NCI-H128 (cell line): ENCODE measurements around the gene LOXL1.

Experiments
- DNase-seq: peaks from one replicate; lab custom pipeline; 2025; ENCODE audit not compliant: unreplicated experiment; lab: John Stamatoyannopoulos, UW

Gene LOXL1

DNA sequence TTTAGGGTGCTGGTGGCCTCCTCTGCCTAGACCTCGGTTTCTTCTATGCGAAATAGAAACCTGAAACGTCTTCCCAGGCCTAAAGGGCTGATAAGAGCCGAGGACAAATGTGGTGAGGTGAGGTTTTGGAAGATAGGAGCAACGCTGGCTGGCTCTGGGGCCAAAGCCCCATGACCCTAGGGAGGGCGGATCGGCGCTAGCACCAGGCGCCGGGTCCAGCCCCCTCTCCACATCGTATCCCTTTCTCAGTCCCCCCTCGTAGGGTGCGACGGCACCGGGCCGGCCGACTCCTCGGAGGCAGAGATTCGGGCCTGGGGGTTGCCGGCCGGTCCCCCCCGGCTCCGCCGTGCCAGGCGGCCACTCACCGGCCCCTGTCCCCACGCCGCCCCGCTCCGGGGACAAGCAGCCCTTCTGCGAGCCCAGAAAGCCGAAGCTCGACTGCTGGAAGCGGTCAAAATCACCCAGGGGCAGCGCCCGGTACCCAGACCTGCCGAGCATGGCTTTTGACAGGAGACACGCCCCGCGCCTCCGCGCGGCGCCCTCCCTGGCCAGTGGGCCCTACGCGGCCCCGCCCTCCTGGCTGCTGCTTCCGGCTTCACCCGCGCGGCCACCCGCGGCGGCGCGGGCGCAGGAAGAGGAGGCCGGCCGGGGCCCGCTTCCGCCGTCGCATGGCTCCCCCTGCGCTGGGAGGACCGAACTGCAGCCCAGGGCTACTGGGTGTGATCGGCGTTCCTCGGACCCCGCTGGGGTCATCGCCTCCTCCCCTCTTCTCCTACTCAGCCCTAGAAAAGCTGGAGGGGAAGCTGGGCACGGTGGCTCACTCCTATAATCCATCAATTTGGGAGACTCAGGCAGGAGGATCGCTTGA, 65.7 kb downstream of the LOXL1 start, which contains the start of gene STOML1:
TSS of gene STOML1 (minus strand) at position 570 of the 868 bp plus-strand sequence. CDS start at position 498, 72 bp downstream.
- peak; percentile 76 for DNase-seq

DNA sequence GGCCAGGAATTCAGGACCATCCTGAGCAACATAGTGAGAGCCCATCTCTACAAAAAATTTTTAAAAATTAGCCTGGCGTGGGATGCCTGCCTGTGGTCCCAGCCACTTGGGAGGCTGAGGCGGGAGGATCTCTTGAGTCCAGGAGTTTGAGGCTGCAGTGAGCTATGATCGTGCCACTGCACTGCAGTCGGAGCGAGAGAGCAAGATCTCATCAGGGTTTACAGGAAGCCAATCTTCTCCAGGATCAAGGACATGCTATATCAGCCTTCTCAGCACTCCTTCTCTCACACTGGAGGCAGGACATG, 66.3 kb downstream of the LOXL1 start:
- DNase-seq, result no peak

DNA sequence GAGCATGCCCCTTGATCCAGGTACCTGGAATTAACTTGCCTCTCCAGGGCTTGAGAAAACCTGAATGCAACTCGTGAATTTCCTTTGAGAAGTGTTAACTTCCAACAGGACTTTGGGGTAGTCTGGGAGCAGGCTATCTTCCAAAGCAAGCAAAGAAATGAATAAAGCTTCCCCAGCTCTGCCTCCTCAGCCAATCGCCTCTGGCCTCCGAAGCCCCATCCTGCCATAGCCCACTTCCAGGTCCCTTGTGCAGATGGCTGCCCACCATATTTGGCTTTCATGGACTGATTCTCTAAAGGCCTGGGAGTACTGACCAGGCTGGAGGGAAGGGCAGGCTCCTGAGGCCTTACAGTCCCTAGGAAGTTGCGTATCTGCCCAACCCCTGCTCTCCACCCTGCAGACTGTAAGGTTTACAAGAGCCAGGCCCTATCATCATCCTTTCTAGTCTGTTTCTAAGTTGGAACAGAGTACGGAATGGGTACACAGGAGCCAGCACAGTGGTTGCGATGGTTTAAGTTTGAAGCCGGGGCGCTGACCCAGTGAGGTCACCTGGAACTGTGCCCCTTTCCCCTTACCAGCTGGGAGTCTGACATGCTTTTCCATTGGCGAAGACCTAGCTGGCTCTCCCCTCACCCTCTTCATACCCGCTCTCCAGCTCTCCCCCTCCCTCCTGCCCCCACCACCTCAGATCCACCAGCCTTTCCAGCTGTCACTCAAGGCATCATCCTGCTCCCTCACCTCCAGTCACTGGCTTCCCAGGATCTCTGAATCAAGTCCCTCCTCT, 67.1 kb downstream of the LOXL1 start:
- DNase-seq, result no peak

DNA sequence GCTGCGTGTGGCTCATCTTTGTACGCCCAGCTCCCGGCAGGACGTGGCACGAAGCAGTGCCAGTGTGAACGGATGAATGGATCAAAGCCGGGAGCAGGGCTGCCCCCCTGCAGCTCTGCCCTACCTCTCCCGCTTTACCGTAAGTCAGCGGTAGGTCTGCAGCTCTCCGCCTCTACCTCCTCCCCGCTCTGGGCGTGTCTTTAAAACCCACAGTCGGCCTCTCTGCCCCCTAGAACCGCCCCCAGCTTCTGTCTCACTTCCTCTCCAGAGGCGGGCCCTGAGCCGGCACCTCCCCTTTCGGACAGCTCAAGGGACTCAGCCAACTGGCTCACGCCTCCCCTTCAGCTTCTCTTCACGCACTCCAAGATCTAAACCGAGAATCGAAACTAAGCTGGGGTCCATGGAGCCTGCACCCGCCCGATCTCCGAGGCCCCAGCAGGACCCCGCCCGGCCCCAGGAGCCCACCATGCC, 68.2 kb downstream of the LOXL1 start, which contains the start of gene PML:
TSS of gene PML (plus strand) at position 304 of the 471 bp plus-strand sequence. CDS start at position 401, 97 bp downstream.
- DNase-seq, result peak; percentile 75

DNA sequence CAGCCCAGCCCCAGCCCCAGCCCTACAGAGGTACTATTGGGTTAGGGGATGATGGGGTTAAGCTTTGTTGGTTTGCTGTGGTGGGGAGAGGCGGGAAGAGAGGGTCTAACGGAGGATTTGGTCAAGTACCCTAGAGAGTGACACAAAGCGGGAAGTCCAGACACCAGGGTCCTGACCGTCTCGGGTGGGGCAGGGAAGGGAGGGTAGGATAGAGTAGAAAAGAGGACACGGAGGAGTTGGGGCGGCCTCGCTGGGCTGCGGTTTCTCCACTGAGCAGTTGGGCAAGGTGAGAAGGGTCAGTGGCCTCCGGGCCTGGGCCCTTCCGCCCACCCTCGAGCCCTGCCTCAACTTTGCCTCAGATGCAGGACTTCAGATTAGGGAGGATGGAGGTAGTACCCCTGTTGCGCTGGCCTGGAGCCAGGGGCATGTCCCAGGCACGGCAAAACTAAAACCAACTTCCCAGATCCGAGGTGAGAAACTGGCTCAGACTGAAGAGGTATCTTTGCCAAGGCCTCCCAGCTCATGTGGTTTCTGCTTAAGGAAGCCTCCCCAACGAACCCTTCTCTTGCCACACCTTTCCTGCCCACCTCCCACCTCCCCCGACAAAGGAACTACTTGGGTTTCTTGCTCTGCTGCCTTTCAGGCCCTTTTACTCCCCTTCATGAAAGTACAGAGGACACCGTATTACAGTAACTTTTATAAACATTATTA, 68.8 kb downstream of the LOXL1 start:
- no peak for DNase-seq

DNA sequence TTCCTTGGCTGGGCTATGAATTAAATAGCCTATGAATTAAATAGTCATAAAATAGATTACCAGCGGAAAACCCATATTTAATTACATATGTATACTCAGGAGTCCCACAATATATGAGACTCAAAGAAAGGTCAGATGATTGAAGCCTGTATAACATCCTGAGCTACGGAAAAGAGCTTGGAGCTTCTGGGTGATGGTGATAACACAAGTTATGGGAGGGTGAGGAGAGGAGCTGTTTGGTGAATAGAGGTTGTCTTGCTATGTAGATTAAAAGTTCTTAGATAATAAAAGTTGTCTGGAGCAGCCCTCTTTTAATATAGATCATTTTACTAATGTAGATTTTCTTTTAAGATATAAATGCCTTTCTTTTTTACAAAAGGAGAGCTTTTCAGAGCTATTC, 70.0 kb downstream of the LOXL1 start:
- DNase-seq, result no peak

DNA sequence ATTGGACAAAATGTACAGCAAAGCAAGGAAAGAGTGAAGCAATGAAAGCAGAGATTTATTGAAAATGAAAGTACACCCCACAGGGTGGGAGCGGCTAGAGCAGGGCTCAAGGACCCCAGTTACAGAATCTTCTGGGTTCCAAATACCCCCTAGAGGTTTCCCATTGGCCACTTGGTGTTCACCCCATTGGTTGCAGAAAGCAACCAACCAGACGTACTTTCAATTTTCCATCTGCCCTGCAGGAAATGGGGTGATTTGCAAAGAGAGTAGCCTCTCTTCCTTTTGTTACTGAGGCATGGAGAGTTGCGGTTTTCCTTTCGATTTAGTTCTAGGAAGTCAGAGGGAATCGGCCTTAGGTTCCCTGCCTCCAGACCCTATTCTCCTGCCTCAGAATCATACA, 70.7 kb downstream of the LOXL1 start:
- DNase-seq, result no peak

DNA sequence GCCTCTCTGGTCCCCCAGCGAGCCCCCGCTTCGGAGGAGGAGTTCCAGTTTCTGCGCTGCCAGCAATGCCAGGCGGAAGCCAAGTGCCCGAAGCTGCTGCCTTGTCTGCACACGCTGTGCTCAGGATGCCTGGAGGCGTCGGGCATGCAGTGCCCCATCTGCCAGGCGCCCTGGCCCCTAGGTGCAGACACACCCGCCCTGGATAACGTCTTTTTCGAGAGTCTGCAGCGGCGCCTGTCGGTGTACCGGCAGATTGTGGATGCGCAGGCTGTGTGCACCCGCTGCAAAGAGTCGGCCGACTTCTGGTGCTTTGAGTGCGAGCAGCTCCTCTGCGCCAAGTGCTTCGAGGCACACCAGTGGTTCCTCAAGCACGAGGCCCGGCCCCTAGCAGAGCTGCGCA, 71.7 kb downstream of the LOXL1 start:
- no peak for DNase-seq
